ENCODE measurements around the gene RBMX.
"Not testable (repeated sequence)": the region's sequence is repeated elsewhere in the genome, so short reads cannot be mapped to it uniquely, and the experiment has no call there.

The RBMX gene

GRCh38 chrX:136878423-136878822 lies 2.1 kb downstream of the RBMX start:
- DNase-seq (ENCODE audit: low read depth in 2 of 2): no peak

- DNase-seq (ENCODE audit: low read depth in 2 of 2): not testable (repeated sequence)
Measured at GRCh38 chrX:136874114-136874513, 6.4 kb downstream of the RBMX start.

GRCh38 chrX:136873210-136873609 lies 7.3 kb downstream of the RBMX start:
- not testable (repeated sequence) for DNase-seq (ENCODE audit: low read depth in 2 of 2)

- DNase-seq (ENCODE audit: low read depth in 2 of 2): no peak
Measured at GRCh38 chrX:136872091-136872700, 8.3 kb downstream of the RBMX start.

GRCh38 chrX:136870064-136870463 lies 10.5 kb downstream of the RBMX start:
- DNase-seq (ENCODE audit: low read depth in 2 of 2): no peak

- no peak for DNase-seq (ENCODE audit: low read depth in 2 of 2)
Measured at GRCh38 chrX:136868283-136869055, 12.1 kb downstream of the RBMX start.

- no peak for DNase-seq (ENCODE audit: low read depth in 2 of 2)
Measured at GRCh38 chrX:136867518-136867917, 13.0 kb downstream of the RBMX start.

GRCh38 chrX:136867096-136867491 lies 13.4 kb downstream of the RBMX start:
- DNase-seq (ENCODE audit: low read depth in 2 of 2): no peak

GRCh38 chrX:136866337-136867095 lies 14.0 kb downstream of the RBMX start:
- DNase-seq (ENCODE audit: low read depth in 2 of 2): no peak

- DNase-seq (ENCODE audit: low read depth in 2 of 2): no peak
Measured at GRCh38 chrX:136865270-136866158, 15.0 kb downstream of the RBMX start.

GRCh38 chrX:136863826-136864225 lies 16.7 kb downstream of the RBMX start:
- no peak for DNase-seq (ENCODE audit: low read depth in 2 of 2)

- no peak for DNase-seq (ENCODE audit: low read depth in 2 of 2)
Measured at GRCh38 chrX:136862546-136862945, 18.0 kb downstream of the RBMX start.

GRCh38 chrX:136861877-136862276 lies 18.6 kb downstream of the RBMX start:
- DNase-seq (ENCODE audit: low read depth in 2 of 2): no peak

GRCh38 chrX:136858007-136858756 lies 22.3 kb downstream of the RBMX start:
- DNase-seq (ENCODE audit: low read depth in 2 of 2): no peak

- no peak for DNase-seq (ENCODE audit: low read depth in 2 of 2)
Measured at GRCh38 chrX:136856551-136856950, 24.0 kb downstream of the RBMX start.

- no peak for DNase-seq (ENCODE audit: low read depth in 2 of 2)
Measured at GRCh38 chrX:136856050-136856449, 24.5 kb downstream of the RBMX start.

GRCh38 chrX:136851526-136851925 lies 29.0 kb downstream of the RBMX start:
- DNase-seq (ENCODE audit: low read depth in 2 of 2): no peak

GRCh38 chrX:136850441-136851175 lies 29.9 kb downstream of the RBMX start:
- no peak for DNase-seq (ENCODE audit: low read depth in 2 of 2)

- DNase-seq (ENCODE audit: low read depth in 2 of 2): no peak
Measured at GRCh38 chrX:136849395-136849794, 31.1 kb downstream of the RBMX start.

- DNase-seq (ENCODE audit: low read depth in 2 of 2): no peak
Measured at GRCh38 chrX:136847874-136848273, 32.7 kb downstream of the RBMX start.
